Measurements from ENCODE around the gene PRRT1. TPM values are rescaled to one million over a fixed set of nuclear protein-coding genes. Genes with fewer than 3 reads are reported as not detected.
A peak's percentile ranks its signal among the peaks of the same experiment; 100 is the strongest.
"Not testable (repeated sequence)": the region's sequence is repeated elsewhere in the genome, so short reads cannot be mapped to it uniquely, and the experiment has no call there.

PRRT1 gene
- 0.51 TPM for total RNA-seq
- long read RNA-seq, partial matches to known transcripts, result 2 of 3 reads
- long read RNA-seq, other reads (novel, unspliced or antisense), result 0 of 3 reads

DNA sequence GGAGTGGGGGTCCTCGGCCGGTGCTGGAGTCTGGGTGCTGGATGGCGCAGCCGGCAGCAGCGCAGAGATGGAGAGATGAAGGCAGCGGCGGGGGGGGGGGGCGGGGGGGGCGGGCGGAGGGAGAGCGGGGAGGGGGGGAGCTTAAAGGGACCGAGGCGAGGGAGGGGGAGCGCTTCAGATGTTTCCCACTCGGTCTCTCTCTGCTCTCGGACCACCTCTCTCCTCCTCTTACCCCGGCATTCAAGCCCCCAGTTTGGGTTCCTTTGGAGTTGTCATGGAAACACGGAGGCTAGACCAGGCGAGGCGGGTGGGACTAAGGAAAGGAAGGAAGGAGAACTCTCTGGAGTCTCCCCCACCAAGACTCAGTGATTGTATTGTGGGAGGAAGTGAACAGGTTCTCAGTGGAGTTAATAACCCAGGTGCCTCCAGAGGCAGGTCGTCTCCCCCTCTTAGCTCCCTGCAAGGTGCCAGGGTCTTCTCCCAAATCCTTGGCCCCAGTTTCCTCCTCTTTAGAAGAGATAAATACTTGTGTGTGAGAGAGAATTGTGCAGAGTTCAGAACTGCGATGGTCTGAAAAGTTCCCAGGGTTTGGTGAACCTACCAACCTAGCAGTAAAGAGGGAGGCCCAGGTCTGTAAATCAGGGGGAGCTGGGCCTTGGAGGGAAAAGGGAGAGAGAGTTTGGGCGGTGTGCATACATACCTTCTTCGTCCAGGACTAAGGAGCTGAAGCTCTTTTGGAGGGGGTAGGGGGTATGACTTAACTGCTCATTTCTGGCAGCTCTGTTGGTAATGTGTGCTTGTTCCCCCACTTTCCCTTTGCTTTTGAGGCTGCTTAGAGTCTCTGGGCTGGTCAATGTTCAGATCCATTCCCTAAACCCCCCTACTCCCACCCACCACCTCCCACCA is at the start of gene PRRT1:
Gene PRRT1 (minus strand): TSS at position 77 of the 906 bp plus-strand sequence. CDS start 112 bp downstream, outside the sequence.
- intact Hi-C loops (cut with DNase I), result no loop called here
- no peak for ATAC-seq (ENCODE audit: poor library complexity)
- DNase-seq, result no peak

DNA sequence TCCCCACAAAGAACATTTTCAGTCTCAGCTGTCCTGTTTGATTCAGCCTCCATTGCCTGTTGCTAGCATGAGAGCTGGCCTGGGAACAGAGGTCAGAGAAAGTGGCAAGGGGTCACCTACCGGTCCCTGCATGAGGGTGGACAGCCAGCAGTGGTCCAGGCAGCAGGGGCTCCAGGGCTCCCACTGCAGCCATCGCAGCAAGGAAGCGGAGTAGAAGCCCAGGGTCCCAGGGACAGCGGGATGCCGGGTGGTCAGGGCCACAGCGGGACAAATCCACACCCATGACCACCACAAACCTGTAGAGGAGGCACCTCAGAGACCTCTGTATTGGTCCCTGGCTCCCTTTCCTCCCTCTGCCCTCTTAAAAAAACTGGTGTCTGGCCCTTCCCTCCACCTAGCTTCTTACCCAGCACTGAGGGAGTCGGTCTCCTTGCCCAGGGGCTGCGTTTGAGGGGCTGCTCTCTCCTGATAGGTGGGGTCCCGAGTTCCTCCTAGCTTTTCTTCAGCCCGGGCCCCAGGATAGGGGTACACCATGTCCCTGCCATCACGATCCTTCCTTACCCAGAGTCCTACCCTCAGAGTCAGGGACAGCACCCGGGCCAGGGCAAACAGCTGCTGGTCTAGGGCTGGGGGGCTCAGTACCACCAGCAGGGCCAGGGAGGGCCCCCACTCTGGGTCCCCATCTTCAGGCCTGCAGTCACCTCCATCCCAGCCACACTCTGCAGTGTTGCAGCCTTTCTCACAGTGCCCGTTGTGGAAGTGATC is 49.2 kb upstream of the PRRT1 start:
- DNase-seq (no peak), ATAC-seq (ENCODE audit: poor library complexity) (no peak)
- intact Hi-C loops (cut with DNase I), result no loop called here

DNA sequence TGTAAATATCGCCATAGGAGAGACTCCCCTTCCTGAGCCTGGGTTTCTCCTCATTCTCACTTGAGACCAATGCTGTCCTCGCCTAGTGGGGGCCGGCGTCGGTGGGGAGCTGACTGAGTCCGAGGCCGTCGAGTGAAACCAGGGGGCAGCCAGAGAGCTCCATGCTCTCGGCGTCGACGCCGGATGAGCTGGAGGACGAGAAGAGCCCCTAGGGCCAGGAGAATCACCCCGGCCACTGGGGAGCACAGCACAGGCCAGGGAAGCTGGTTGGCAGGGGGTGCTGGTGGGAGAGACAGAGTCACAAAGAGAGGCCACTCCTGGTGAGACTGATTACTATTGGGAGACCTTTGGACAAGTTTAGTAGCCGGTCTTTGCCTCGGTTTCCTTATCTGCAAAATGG is 47.1 kb upstream of the PRRT1 start:
- ATAC-seq (ENCODE audit: poor library complexity) (no peak), DNase-seq (no peak)

DNA sequence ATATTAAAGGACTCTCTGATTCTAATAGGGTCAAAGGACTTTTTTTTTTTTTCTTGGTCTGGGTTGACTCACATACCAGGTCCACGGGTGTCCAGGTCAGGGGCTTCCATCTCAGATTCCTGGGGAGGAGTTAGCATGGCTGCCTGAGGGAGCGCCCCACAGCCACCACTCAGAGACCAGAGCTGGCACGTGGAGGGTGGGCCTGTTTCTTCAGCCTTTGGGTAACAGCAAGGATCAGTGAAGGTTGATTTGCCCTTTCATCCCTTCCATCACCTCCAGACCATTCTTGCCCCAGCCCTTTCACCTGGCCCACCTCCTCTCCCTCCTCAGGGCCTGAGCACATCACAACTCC is 46.6 kb upstream of the PRRT1 start:
- intact Hi-C loops (cut with DNase I), result no loop called here

More for the DNA sequence above, 47.1 kb upstream of the PRRT1 start:
- intact Hi-C loops (cut with DNase I), result no loop called here

DNA sequence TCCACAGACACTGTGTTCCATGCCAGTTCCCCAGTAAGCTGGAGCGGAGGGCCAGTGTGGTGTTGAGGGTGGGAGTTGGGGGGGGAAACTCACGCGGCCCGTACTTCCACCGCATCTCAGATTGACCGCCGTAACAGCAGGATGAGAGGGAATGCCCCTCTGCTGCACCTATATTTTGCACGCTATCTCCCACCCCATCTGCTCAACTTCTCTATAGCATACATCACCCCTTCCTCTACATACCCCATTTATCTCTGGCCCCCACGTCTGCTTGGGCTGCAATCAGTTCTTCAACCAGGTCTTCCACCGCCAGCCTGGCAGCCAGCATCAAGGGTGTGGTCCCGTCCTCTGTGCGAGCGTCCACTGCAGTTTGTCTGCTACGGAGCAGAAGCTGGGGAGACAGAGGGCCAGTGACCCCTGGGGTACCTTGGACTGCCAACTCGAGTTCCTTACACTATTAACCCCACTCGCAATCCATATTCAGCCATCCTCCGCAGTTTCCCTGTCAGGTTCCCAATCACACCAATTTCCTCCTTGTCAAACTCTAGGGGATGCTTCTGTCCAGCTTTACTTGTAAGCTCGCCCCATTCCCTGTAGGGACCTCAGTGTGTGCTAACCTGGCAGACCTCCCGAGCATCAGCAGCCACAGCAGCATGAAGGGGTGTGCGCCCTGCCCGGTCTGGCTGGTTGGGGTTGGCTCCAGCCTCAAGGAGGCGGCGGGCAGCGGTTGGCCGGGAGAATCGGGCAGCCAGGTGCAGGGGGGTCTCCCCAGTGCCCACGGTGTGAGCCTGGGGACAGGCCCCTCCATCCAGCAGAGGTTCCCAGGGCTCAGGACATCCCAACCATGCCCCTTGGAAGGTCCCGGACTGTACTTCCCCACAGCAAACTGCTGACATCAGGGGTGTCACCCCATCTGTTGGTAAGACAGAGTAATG is 45.2 kb upstream of the PRRT1 start:
- intact Hi-C loops (cut with DNase I), result no loop called here
- peak; percentile 74 for DNase-seq
- no peak for ATAC-seq (ENCODE audit: poor library complexity)

More for the DNA sequence above, 46.6 kb upstream of the PRRT1 start:
- ATAC-seq (ENCODE audit: poor library complexity) (no peak), DNase-seq (no peak)

DNA sequence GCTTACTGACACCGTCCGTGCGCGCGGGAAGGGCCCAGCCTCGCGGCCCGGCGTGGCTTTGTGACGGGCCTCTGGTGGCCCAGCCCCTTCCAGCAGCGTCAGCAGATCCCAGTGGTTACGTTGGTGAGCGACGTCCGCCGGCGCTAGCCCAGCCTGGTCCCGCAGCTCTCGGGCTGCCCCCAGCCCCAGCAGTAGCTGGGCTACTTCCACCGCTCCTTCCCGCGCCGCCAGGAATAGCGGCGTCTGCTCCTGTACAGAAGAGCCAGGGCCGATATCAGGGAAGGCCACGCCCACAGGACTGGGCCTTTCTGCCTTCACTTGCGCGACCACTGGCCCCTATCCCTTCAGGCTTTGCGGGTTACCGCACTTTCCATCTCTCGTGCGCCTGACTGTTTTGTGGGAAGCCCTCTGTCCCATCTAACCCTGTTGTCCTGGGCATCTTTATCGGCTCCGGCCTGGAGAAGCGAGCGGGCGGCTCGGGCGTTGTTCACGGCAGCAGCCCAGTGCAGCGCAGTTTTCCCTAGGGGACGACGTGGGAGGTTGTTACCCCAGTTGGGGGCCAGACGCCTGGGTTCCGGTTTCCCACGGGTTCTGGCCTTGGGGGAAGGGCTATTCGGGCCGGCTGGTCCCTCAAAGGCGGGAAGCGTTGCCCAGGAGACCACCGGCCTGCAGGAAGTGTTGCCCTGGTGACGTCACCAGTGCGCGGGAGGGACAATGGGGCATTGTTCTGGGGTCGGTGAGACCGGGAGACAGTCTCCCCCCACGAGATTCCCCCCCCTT is 44.4 kb upstream of the PRRT1 start:
- intact Hi-C loops (cut with DNase I), result no loop called here
- DNase-seq, result peak; percentile 95
- peak; percentile 53 for ATAC-seq (ENCODE audit: poor library complexity)

DNA sequence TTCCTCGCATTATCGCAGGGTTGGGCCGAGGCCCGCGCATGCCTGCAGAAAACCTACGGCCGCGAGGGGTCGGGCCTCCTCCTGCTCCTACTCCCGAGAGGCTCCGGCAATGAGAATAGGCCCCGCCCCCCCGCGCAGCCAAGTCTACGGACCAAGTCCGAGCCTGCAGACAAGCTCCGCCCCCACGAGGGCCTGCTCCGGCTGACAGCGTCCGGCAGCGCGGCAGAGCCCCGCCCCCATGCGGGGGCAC is 43.8 kb upstream of the PRRT1 start:
- intact Hi-C loops (cut with DNase I), result no loop called here
- DNase-seq, result peak; percentile 100
- ATAC-seq (ENCODE audit: poor library complexity), result peak; percentile 90

DNA sequence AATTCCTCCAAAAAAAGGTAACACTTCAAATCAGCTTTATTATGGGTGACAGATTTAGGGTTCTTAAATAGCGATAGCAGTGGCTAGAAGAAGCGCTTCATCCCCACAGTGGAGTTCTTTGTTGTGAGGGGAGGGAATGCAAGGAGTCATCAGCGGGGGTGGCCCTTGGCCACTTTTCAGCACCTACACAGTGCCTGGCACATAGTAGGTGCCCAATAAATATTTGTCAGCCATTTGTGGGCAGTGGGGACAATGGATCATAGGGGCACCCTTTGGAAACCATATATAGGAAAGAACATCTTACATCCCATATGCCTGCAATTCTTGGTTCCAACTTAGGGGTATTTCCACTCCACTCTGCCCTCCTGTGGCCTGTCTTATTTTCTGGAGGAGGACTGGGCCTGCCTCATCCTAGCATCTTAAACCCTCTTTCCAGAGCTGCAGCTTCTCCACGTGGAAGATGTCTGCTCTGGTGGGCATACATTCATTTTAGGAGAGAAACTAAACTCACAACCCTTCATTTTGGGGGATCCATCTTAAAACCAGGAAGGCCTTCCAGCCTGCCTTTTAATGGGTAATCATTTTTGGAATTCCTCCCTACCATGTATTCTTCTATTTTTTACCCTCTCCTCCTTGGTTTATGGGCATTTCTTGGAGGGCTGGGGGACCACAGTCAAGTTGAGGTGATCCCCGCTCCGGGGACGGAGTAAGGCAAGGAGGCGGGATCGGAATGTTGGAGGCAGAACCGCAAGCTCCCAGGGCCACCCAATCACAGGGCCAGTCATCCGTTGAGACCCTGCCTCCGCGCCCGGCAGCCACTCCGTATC is 43.3 kb upstream of the PRRT1 start:
- no peak for ATAC-seq (ENCODE audit: poor library complexity)
- intact Hi-C loops (cut with DNase I), result no loop called here
- no peak for DNase-seq

DNA sequence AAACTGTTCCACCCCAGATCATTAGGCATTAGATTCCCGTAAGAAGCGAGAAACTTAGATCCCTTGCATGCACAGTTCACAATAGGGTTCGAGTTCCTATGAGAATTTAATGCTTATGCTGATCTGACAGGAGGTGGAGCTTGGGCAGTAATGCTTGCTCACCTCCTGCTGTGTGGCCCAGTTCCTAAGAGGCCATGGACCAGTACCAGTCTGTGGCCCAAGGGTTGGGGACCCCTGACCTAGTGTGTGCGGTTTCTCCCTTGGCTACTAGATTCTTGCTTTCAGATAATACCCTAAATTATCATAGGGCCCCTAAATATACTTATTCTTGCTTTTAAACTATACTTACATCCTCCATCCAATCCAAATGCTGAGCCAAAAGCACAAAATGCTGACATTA is 42.6 kb upstream of the PRRT1 start:
- DNase-seq, result no peak
- intact Hi-C loops (cut with DNase I), result no loop called here
- no peak for ATAC-seq (ENCODE audit: poor library complexity)

DNA sequence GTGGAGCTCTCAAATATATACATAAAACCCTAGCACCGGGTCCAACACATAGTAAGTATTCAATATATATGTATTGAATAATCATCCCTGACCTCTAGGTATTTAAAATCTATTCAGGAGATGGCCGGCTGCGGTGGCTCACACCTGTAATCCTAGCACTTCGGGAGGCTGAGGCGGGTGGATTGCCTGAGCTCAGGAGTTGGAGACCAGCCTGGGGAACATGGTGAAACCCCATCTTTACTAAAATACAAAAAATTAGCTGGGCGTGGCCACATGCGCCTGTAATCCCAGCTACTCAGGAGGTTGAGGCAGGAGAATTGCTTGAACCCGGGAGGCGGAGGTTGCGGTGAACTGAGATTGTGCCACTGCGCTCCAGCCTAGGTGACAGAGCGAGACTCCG is 41.4 kb upstream of the PRRT1 start:
- ATAC-seq (ENCODE audit: poor library complexity); DNase-seq; intact Hi-C loops (cut with DNase I): not testable (repeated sequence)

DNA sequence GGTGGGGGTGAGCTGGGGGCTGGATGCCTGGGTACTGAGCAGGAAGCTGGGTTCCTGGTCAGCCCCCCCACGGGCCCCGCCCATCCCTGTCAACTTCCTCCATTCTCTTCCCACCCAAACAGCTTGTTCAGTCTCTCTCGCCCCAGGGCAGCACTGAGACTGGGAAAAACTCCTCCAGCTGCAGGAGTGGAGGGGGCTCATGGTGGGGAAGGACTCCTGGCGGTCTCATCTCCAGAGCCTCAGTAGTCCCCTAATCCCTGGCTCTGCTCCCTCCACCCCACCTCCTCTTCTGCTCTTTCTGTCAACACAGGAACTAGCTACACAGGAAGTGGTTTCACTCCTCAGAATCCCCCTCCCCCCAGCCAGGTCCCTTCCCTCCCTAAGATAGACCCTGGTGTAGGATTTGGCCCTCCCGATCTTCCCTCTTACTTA is 40.9 kb upstream of the PRRT1 start, which contains the start of gene GPSM3:
Gene GPSM3 (minus strand): TSS at position 36 of the 432 bp plus-strand sequence. CDS start 130 bp downstream, outside the sequence.
- intact Hi-C loops (cut with DNase I), result no loop called here
- DNase-seq (peak; percentile 81), ATAC-seq (ENCODE audit: poor library complexity) (no peak)

DNA sequence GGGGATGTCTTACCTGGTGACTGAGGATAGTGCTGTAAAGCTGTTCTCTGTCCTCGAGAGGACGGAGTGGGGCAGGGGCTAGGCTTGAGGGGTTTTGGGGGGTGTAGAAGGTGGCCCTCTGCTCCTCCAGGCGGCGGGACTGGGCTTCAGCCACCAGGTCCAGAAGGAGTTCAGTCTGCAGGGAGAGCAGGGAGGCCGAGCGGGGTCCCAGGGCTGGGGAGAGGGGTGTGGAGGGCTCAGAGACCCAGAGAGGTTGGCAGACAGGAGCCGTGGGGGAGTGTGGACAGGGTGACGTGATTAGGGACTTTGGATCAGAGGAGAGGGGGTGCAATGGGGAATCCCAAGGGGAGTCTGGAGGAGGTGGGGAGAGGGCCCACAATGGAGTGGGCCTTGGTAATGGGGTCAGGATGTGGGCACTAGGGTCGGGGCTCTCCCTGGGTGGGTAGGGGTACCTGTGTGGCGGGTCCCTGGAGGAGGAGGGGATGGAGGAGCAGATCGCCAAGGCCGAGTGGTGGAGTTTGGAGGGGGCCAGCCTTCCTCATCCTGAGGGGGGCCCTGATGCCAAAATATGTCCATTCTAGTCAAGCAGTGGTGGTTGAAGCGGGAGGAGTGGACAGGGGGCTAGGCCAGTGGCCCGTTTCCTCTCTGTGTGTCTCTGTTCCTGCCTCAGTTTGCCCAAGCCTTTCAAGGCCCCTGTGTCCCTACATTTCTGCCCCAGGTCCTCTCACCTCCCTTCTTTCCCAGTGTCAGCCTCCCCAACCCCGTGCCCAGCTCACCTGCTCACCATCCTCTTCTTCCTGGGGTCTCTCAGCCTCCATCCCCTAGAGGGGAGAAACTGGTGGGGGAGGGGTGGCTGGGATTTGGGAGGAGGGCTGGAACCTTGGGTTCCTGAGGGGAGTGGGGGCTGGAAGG is 40.2 kb upstream of the PRRT1 start:
- ATAC-seq (ENCODE audit: poor library complexity) (no peak), DNase-seq (no peak)
- intact Hi-C loops (cut with DNase I), result no loop called here

DNA sequence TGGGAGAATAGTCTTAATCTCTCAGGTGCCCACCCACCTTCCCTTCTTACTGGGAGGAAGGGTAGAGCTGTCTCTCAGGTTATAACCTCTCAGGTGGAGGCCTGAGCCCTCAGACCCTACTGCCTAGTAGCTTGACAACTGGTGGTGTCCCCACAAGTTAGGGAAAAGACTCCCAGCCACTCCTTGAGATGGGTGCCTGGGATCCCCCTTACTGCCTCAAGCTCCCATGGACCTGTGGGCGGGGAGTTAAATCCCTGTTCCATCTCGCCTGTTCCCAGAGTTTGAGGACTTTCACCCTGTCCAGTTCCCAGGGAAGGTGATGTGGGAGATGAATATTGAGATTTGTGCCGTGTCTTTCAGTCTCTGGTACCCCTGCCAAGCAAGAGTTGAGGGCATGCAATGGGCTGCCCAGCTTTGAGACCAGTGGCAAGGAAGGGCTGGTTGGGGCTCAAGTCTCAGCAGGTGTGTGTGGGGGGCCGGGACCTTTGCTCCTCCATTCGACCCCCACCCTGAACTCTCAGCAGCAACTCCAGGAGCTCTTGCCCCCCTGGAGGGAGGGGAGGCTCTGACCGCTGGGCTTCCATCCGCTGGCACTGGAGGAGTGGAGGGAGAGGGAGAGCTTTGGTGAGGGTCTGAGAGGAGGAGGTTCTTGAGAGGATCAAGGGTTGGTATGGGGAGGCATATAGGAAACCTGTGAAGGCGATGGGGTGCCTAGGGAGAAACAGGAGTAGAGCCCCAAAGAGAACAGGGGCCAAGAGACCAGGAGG is 39.4 kb upstream of the PRRT1 start:
- intact Hi-C loops (cut with DNase I), result no loop called here
- ATAC-seq (ENCODE audit: poor library complexity) (no peak), DNase-seq (no peak)

DNA sequence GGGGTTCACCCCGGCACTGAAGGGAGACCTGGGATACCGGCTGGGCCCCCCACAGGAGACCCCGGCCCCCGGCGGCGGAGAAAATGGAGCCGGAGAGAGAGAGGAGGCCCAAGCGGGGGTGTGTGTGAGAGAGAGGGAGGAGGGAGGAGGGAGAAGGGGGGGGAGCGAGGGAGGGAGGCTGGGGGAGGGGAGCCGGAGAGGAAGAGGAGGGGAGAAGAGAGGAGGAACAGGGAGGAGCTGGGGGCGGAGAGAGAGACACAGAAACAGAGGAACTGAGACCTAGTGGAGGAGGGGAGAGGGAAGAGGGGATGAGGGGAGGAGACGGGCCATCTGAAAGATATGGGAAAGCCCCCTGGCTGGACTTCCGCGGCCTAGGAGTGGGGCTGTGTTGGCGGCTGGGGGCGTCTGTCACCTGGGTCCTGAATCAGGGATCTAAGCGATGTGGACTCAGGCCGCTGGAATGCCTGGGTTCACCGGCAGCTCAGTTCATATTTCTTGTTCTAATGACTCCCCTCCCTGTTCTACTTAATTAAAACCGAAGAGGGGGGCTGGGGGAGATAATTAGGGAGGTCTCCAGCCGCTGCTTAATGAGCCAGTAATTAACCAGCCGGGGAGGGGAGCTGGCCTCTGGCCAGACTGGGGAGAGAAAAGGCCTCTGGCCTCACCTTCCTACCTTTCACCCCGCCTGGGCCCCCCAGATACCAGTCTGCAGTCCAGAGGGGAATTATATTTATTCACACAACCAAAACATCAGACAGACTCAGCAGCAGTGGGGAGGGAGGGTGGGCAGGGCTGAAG is 38.5 kb upstream of the PRRT1 start, which contains the start of gene PBX2:
Gene PBX2 (minus strand): TSS at position 149 of the 798 bp plus-strand sequence. CDS start 287 bp downstream, outside the sequence.
- DNase-seq (peak; percentile 92), ATAC-seq (ENCODE audit: poor library complexity) (peak; percentile 76)
- intact Hi-C loops (cut with DNase I), result no loop called here

DNA sequence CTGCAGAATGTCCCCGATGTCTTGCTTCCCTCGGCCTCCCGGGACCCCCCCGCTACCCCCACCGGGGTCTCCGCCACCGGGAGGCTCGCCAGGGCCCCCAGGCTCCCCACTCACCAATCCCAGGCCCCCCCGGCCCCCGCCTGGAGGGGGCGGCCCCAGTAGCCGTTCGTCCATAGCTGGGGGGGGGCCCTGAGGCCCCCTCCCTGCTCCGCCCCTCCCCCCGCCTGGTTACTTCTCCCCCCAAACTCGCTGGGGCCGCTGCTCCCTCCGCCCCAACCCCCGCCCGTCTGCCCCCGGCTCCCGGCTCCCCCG is 38.0 kb upstream of the PRRT1 start:
- ATAC-seq (ENCODE audit: poor library complexity), result peak; percentile 3
- intact Hi-C loops (cut with DNase I), result no loop called here

More for the DNA sequence above, 38.0 kb upstream of the PRRT1 start:
- no peak for DNase-seq
